ENCODE results near the gene MFSD11.
"Not testable (repeated sequence)": the region's sequence is repeated elsewhere in the genome, so short reads cannot be mapped to it uniquely, and the experiment has no call there.

The MFSD11 gene

GRCh38 chr17:76716839-76717215 lies 21.1 kb upstream of the MFSD11 start:
- Histone ChIP-seq H3K4me1 (ENCODE audit: control insufficient read depth, insufficient read depth, low read length) (no peaks in the 10 kb centered on the region), H3K36me3 (ENCODE audit: control insufficient read depth, insufficient read depth, low read length) (peaks cover 37% of the 10 kb centered on the region; the same call in 1 of the 2 replicates), H3K9me3 (ENCODE audit: control insufficient read depth, insufficient read depth, low read length) (no peaks in the 10 kb centered on the region), H3K4me3 (ENCODE audit: low read length) (no peak overlapping the region), H3K27ac (ENCODE audit: low read length) (no peak overlapping the region), H3K27me3 (ENCODE audit: control insufficient read depth, insufficient read depth, low read length) (no peaks in the 10 kb centered on the region)
- no peak for DNase-seq (ENCODE audit: low read depth, low spot score)
- WGBS (ENCODE audit: insufficient coverage, insufficient read length), result no CpG with 5 or more reads among the region's 6 CpGs

- H3K27ac ChIP-seq (ENCODE audit: low read length), result no peak overlapping the region
- WGBS (ENCODE audit: insufficient coverage, insufficient read length), result no CpG with 5 or more reads among the region's 16 CpGs
- H3K4me1 ChIP-seq (ENCODE audit: control insufficient read depth, insufficient read depth, low read length), result no peaks in the 10 kb centered on the region
- H3K36me3 ChIP-seq (ENCODE audit: control insufficient read depth, insufficient read depth, low read length), result peaks cover 42% of the 10 kb centered on the region; the same call in 1 of the 2 replicates
- no peaks in the 10 kb centered on the region for H3K27me3 ChIP-seq (ENCODE audit: control insufficient read depth, insufficient read depth, low read length)
- H3K9me3 ChIP-seq (ENCODE audit: control insufficient read depth, insufficient read depth, low read length), result no peaks in the 10 kb centered on the region
- H3K4me3 ChIP-seq (ENCODE audit: low read length), result no peak overlapping the region
- no peak for DNase-seq (ENCODE audit: low read depth, low spot score)
Observed at GRCh38 chr17:76718516-76718915, 19.4 kb upstream of the MFSD11 start.

GRCh38 chr17:76720211-76720610 lies 17.7 kb upstream of the MFSD11 start:
- H3K36me3 ChIP-seq (ENCODE audit: control insufficient read depth, insufficient read depth, low read length), result peaks cover 44% of the 10 kb centered on the region; the same call in 1 of the 2 replicates
- WGBS (ENCODE audit: insufficient coverage, insufficient read length), result no CpG with 5 or more reads among the region's 9 CpGs

DNA sequence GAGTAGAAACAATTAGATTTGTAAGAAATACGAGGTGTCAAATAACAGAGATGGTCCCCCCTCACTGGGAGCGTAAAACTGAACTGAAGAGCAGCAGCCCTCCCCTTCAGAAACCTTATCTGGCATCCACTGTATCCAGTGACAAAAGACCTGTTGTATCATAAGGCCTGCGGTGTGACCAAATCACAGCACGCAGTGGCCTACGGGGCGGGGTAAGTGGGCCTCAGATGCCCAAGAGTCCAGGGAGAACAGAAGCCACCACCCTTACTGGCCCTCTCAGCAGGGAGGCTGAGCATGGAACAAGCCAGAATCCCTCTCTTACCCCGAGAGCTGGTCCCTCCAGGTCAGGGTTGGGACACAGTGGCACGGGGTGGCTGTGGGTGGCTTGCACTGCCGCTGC lies 17.0 kb upstream of the MFSD11 start:
- Histone ChIP-seq H3K4me1 (ENCODE audit: control insufficient read depth, insufficient read depth, low read length) (no peaks in the 10 kb centered on the region), H3K27me3 (ENCODE audit: control insufficient read depth, insufficient read depth, low read length) (no peaks in the 10 kb centered on the region), H3K4me3 (ENCODE audit: low read length) (no peak overlapping the region), H3K27ac (ENCODE audit: low read length) (no peak overlapping the region), H3K36me3 (ENCODE audit: control insufficient read depth, insufficient read depth, low read length) (peaks cover 40% of the 10 kb centered on the region; the same call in 1 of the 2 replicates), H3K9me3 (ENCODE audit: control insufficient read depth, insufficient read depth, low read length) (no peaks in the 10 kb centered on the region)
- no CpG with 5 or more reads among the region's 9 CpGs for WGBS (ENCODE audit: insufficient coverage, insufficient read length)
- DNase-seq (ENCODE audit: low read depth, low spot score), result no peak

More at GRCh38 chr17:76720211-76720610, 17.7 kb upstream of the MFSD11 start:
- no peak for DNase-seq (ENCODE audit: low read depth, low spot score)
- Histone ChIP-seq H3K27me3 (ENCODE audit: control insufficient read depth, insufficient read depth, low read length) (no peaks in the 10 kb centered on the region), H3K27ac (ENCODE audit: low read length) (no peak overlapping the region), H3K4me3 (ENCODE audit: low read length) (no peak overlapping the region), H3K9me3 (ENCODE audit: control insufficient read depth, insufficient read depth, low read length) (no peaks in the 10 kb centered on the region), H3K4me1 (ENCODE audit: control insufficient read depth, insufficient read depth, low read length) (no peaks in the 10 kb centered on the region)

- no CpG with 5 or more reads among the region's 10 CpGs for WGBS (ENCODE audit: insufficient coverage, insufficient read length)
Observed at GRCh38 chr17:76721463-76721862, 16.5 kb upstream of the MFSD11 start.

DNA sequence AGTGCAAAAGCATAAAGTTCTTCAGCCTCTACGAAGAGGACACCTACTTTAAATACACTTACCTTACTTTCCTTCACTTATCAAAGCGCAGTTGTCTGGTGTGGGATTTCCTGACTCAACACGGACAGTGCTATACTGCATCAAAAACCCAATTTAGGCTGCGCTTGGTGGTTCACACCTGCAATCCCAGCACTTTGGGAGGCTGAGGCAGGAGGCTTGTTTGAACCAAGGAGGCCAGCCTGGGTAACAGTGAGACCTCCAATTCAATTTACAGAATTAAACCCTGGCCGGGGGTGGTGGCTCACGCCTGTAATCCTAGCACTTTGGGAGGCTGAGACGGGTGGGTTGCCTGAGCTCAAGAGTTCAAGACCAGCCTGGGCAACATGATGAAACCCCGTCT lies 15.6 kb upstream of the MFSD11 start:
- Histone ChIP-seq H3K27ac (ENCODE audit: low read length) (no peak overlapping the region), H3K27me3 (ENCODE audit: control insufficient read depth, insufficient read depth, low read length) (no peaks in the 10 kb centered on the region), H3K4me1 (ENCODE audit: control insufficient read depth, insufficient read depth, low read length) (no peaks in the 10 kb centered on the region), H3K9me3 (ENCODE audit: control insufficient read depth, insufficient read depth, low read length) (no peaks in the 10 kb centered on the region), H3K4me3 (ENCODE audit: low read length) (no peak overlapping the region), H3K36me3 (ENCODE audit: control insufficient read depth, insufficient read depth, low read length) (peaks cover 37% of the 10 kb centered on the region; the same call in 1 of the 2 replicates)
- no CpG with 5 or more reads among the region's 8 CpGs for WGBS (ENCODE audit: insufficient coverage, insufficient read length)
- DNase-seq (ENCODE audit: low read depth, low spot score), result no peak

More at GRCh38 chr17:76721463-76721862, 16.5 kb upstream of the MFSD11 start:
- no peaks in the 10 kb centered on the region for H3K9me3 ChIP-seq (ENCODE audit: control insufficient read depth, insufficient read depth, low read length)
- DNase-seq (ENCODE audit: low read depth, low spot score), result no peak
- H3K4me1 ChIP-seq (ENCODE audit: control insufficient read depth, insufficient read depth, low read length), result no peaks in the 10 kb centered on the region
- peaks cover 37% of the 10 kb centered on the region; the same call in 1 of the 2 replicates for H3K36me3 ChIP-seq (ENCODE audit: control insufficient read depth, insufficient read depth, low read length)
- H3K27ac ChIP-seq (ENCODE audit: low read length), result no peak overlapping the region
- H3K4me3 ChIP-seq (ENCODE audit: low read length), result no peak overlapping the region
- no peaks in the 10 kb centered on the region for H3K27me3 ChIP-seq (ENCODE audit: control insufficient read depth, insufficient read depth, low read length)

DNA sequence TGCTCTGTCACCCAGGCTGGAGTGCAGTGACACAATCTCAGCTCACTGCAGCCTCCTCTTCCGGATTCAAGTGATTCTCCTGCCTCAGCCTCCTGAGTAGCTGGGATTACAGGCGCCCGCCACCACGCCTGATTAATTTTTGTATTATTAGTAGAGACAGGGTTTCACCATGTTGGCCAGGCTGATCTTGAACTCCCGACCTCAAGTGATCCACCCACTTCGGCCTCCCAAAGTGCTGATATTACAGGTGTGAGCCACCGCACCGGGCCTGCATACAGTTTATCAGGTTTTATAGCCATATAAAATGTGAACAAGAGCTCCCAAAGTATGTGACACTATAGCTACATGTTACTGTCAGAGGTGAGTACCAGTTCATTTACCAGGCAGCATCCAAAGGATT lies 14.9 kb upstream of the MFSD11 start:
- H3K4me1 ChIP-seq (ENCODE audit: control insufficient read depth, insufficient read depth, low read length); H3K4me3 ChIP-seq (ENCODE audit: low read length); H3K9me3 ChIP-seq (ENCODE audit: control insufficient read depth, insufficient read depth, low read length); H3K27ac ChIP-seq (ENCODE audit: low read length); H3K27me3 ChIP-seq (ENCODE audit: control insufficient read depth, insufficient read depth, low read length); DNase-seq (ENCODE audit: low read depth, low spot score): not testable (repeated sequence)
- peaks cover 36% of the 10 kb centered on the region; the same call in 1 of the 2 replicates for H3K36me3 ChIP-seq (ENCODE audit: control insufficient read depth, insufficient read depth, low read length)
- no CpG with 5 or more reads among the region's 8 CpGs for WGBS (ENCODE audit: insufficient coverage, insufficient read length)

- peaks cover 2% of the 10 kb centered on the region; the same call in 1 of the 2 replicates for H3K4me1 ChIP-seq (ENCODE audit: control insufficient read depth, insufficient read depth, low read length)
- no peak overlapping the region for H3K4me3 ChIP-seq (ENCODE audit: low read length)
- no peak for DNase-seq (ENCODE audit: low read depth, low spot score)
- no peaks in the 10 kb centered on the region for H3K9me3 ChIP-seq (ENCODE audit: control insufficient read depth, insufficient read depth, low read length)
- H3K36me3 ChIP-seq (ENCODE audit: control insufficient read depth, insufficient read depth, low read length), result peaks cover 29% of the 10 kb centered on the region; the same call in 1 of the 2 replicates
- H3K27ac ChIP-seq (ENCODE audit: low read length), result no peak overlapping the region
- no peaks in the 10 kb centered on the region for H3K27me3 ChIP-seq (ENCODE audit: control insufficient read depth, insufficient read depth, low read length)
- no CpG with 5 or more reads among the region's 9 CpGs for WGBS (ENCODE audit: insufficient coverage, insufficient read length)
Observed at GRCh38 chr17:76723812-76724211, 14.1 kb upstream of the MFSD11 start.

GRCh38 chr17:76725580-76726230 lies 12.2 kb upstream of the MFSD11 start:
- DNase-seq (ENCODE audit: low read depth, low spot score), result no peak
- no CpG with 5 or more reads among the region's 38 CpGs for WGBS (ENCODE audit: insufficient coverage, insufficient read length)
- peak overlapping the region; percentile 43 for H3K4me3 ChIP-seq (ENCODE audit: low read length)
- H3K27me3 ChIP-seq (ENCODE audit: control insufficient read depth, insufficient read depth, low read length), result no peaks in the 10 kb centered on the region
- peaks cover 17% of the 10 kb centered on the region; the same call in 1 of the 2 replicates for H3K36me3 ChIP-seq (ENCODE audit: control insufficient read depth, insufficient read depth, low read length)
- H3K9me3 ChIP-seq (ENCODE audit: control insufficient read depth, insufficient read depth, low read length), result no peaks in the 10 kb centered on the region
- H3K27ac ChIP-seq (ENCODE audit: low read length), result no peak overlapping the region
- H3K4me1 ChIP-seq (ENCODE audit: control insufficient read depth, insufficient read depth, low read length), result peaks cover 2% of the 10 kb centered on the region; the same call in 1 of the 2 replicates

DNA sequence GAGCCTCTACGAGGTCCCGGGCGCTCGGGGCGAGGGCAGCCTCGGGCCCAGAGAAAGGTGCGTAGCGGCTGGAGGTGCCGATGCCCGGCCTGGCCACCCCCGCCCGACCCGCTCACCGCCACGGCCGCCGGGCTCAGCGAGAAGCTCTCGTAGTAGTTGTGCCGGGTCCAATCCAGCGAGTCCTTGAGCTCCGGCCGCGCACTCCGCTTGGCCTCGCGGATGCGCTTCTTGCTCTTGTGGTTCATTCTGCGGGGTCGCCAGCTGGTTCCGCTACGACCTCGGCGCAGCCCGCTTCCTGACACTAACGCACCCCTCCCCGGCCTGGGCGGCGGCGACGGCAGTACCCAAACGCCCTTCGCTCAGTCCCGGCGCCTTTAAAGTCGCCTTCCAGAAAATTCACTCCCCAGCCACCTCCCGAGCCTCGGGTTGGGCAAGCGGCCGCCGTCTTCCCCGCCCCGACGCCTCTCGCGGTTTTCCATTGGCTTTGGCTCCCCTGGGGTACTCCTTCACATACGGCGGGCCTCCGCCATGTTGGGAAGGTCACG lies 11.6 kb upstream of the MFSD11 start, which contains the start of gene JMJD6:
Gene JMJD6, minus strand, starts transcription at position 376 of the 545 bp plus-strand sequence. Its CDS starts 131 bp downstream, at position 245.
- no peak within 1 kb of the TSS for H3K27ac ChIP-seq (ENCODE audit: low read length)
- H3K27me3 ChIP-seq (ENCODE audit: control insufficient read depth, insufficient read depth, low read length), result no peaks in the 10 kb centered on the region
- H3K9me3 ChIP-seq (ENCODE audit: control insufficient read depth, insufficient read depth, low read length), result no peaks in the 10 kb centered on the region
- peak within 1 kb of the TSS; percentile 68 for H3K4me3 ChIP-seq (ENCODE audit: low read length)
- WGBS (ENCODE audit: insufficient coverage, insufficient read length), result no CpG with 5 or more reads among the region's 60 CpGs
- peak; percentile 78 for DNase-seq (ENCODE audit: low read depth, low spot score)
- H3K4me1 ChIP-seq (ENCODE audit: control insufficient read depth, insufficient read depth, low read length), result peaks cover 2% of the 10 kb centered on the region; the same call in 1 of the 2 replicates
- H3K36me3 ChIP-seq (ENCODE audit: control insufficient read depth, insufficient read depth, low read length), result peaks cover 12% of the 10 kb centered on the region; the same call in 1 of the 2 replicates
